Measurements from ENCODE around the gene MBD4.

DNA sequence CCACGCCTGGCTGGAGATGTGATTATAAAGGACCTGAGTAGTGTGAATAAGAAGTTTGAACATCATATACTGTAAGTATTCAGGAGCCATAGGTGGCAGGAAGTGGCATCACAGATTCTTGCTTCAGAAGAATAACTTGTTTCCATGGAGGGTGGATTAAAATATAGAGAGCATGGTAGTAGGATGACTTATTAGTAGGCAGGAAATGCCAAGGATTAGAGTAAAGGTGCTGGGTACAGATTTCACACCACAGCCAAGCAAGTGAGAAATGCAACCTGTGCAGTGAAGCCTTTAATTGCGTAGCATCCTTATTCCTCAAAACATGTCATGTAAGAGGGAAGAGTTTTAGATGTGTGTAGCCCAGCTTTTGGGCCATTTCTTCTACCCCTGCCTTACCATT, 31.1 kb upstream of the MBD4 start:
- no peak for TF ChIP-seq CREB1 (IDR thresholded peaks at IDR 0.05; ENCODE audit: low read depth)
- no peak for TF ChIP-seq ZNF217 (IDR thresholded peaks at IDR 0.05)
- no peak for TF ChIP-seq POLR2A (IDR thresholded peaks at IDR 0.05; ENCODE audit: low read depth, low read length)
- TF ChIP-seq, protein P1, sequence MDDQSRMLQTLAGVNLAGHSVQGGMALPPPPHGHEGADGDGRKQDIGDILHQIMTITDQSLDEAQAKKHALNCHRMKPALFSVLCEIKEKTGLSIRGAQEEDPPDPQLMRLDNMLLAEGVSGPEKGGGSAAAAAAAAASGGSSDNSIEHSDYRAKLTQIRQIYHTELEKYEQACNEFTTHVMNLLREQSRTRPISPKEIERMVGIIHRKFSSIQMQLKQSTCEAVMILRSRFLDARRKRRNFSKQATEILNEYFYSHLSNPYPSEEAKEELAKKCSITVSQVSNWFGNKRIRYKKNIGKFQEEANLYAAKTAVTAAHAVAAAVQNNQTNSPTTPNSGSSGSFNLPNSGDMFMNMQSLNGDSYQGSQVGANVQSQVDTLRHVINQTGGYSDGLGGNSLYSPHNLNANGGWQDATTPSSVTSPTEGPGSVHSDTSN (IDR thresholded peaks at IDR 0.05; ENCODE audit: insufficient replicate concordance, low read depth, low read length) = no peak
- no peak for TF ChIP-seq POLR2AphosphoS5 (IDR thresholded peaks at IDR 0.05; ENCODE audit: low read length)
- TF ChIP-seq JUND (IDR thresholded peaks at IDR 0.05; ENCODE audit: low read depth, low read length) = no peak

Measured in GM12878 (cell line).